Natural killer cell (primary cell): Measurements from ENCODE around the gene ASAP2. TPM values are rescaled to one million over a fixed set of nuclear protein-coding genes. Genes with fewer than 3 reads are reported as not detected.

Experiments
- ATAC-seq, 3 donors: fragments of 150-1000 bp in 2 of 3; fragments of 200-7000 bp in 1 of 3; cut with Tn5 transposase; 1 replicate in 1 of 3; 2 replicates in 2 of 3; pipeline ENCODE4 v1.10.0; 2021; ENCODE audit warnings: mild to moderate bottlenecking in 2 of 3, moderate library complexity in 2 of 3
- DNase-seq, 2 donors: peaks; one replicate each; pipeline versions ENCODE4 v3.0.0 to v3.0.0-alpha.2; 2013 to 2021; ENCODE audit warnings: mixed read lengths in 1 of 2
- H3K27ac ChIP-seq: one replicate; pipeline ENCODE4 v1.5.1; 2013; ENCODE audit warnings: mild to moderate bottlenecking, low read length
- H3K27me3 ChIP-seq: one replicate; pipeline ENCODE4 v1.6.1; 2013; ENCODE audit warnings: low read length; ENCODE audit not compliant: control insufficient read depth, insufficient read depth
- H3K36me3 ChIP-seq: one replicate; pipeline ENCODE4 v1.6.1; 2013; ENCODE audit warnings: low read length; ENCODE audit not compliant: control insufficient read depth, insufficient read depth
- H3K4me1 ChIP-seq: one replicate; pipeline ENCODE4 v1.6.1; 2013; ENCODE audit warnings: low read length; ENCODE audit not compliant: control insufficient read depth, insufficient read depth
- H3K4me3 ChIP-seq: one replicate; pipeline ENCODE4 v1.5.1; 2013; ENCODE audit warnings: low read length
- H3K9me3 ChIP-seq: one replicate; pipeline ENCODE4 v1.6.1; 2013; ENCODE audit warnings: low read length; ENCODE audit not compliant: control insufficient read depth, insufficient read depth
- H3K27ac Mint-ChIP-seq, 2 donors: one replicate each; pipeline ENCODE4 v1.8.0; 2022; ENCODE audit warnings: mild to moderate bottlenecking in 2 of 2, mixed read lengths in 2 of 2, moderate library complexity in 1 of 2
- H3K27me3 Mint-ChIP-seq, 2 donors: one replicate each; pipeline ENCODE4 v1.8.0; 2022; ENCODE audit warnings: low read depth in 2 of 2, mixed read lengths in 2 of 2
- H3K36me3 Mint-ChIP-seq: one replicate; pipeline ENCODE4 v1.8.0; 2022; ENCODE audit warnings: mixed read lengths
- H3K4me1 Mint-ChIP-seq, 2 donors: one replicate each; pipeline ENCODE4 v1.8.0; 2022; ENCODE audit warnings: mixed read lengths in 2 of 2
- H3K4me3 Mint-ChIP-seq: one replicate; pipeline ENCODE4 v1.8.0; 2022; ENCODE audit warnings: mild to moderate bottlenecking, moderate library complexity, mixed read lengths
- H3K9me3 Mint-ChIP-seq, 2 donors: one replicate each; pipeline ENCODE4 v1.8.0; 2022; ENCODE audit warnings: mixed read lengths in 2 of 2
- WGBS: methylation state at CpG from one replicate; pipeline ENCODE4 v1.1.7; 2013; ENCODE audit warnings: missing lambda C conversion rate; ENCODE audit not compliant: insufficient coverage; 5-methylcytosine and 5-hydroxymethylcytosine counted together
- intact Hi-C: fragments of 100-400 bp; cut with micrococcal nuclease; formaldehyde crosslinking; loops from one replicate; pipeline ENCODE4 v1.14.2; 2022
- total RNA-seq, 4 donors: library from RNA; stranded (reverse); fragments of 120-200 nt in 1 of 4; gene quantifications; one replicate each; pipeline versions ENCODE4 v1.2.3 to v1.2.4, GENCODE V29; 2013 to 2022
- TF ChIP-seq, protein P1 (sequence below): fragments of 200-600 bp; IDR thresholded peaks from one replicate; pipeline ENCODE4 v1.8.0; 2022; ENCODE audit warnings: antibody characterized with exemption

The ASAP2 gene
- total RNA-seq, 3 donors from 2014 or later (not counting 1 experiment from before 2014, with no cell fraction given): 0.20 to 1.8 (median 0.60) TPM

- no peaks in the 10 kb centered on the region for H3K4me1 ChIP-seq
- ATAC-seq (no peak), DNase-seq (no peak)
- no peaks in the 10 kb centered on the region for H3K27me3 ChIP-seq
- no peak overlapping the region for H3K27ac ChIP-seq
- TF ChIP-seq, protein P1, sequence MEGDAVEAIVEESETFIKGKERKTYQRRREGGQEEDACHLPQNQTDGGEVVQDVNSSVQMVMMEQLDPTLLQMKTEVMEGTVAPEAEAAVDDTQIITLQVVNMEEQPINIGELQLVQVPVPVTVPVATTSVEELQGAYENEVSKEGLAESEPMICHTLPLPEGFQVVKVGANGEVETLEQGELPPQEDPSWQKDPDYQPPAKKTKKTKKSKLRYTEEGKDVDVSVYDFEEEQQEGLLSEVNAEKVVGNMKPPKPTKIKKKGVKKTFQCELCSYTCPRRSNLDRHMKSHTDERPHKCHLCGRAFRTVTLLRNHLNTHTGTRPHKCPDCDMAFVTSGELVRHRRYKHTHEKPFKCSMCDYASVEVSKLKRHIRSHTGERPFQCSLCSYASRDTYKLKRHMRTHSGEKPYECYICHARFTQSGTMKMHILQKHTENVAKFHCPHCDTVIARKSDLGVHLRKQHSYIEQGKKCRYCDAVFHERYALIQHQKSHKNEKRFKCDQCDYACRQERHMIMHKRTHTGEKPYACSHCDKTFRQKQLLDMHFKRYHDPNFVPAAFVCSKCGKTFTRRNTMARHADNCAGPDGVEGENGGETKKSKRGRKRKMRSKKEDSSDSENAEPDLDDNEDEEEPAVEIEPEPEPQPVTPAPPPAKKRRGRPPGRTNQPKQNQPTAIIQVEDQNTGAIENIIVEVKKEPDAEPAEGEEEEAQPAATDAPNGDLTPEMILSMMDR: no peak
- Mint-ChIP-seq H3K4me1 (no peaks in the 10 kb centered on the region), H3K9me3 (no peaks in the 10 kb centered on the region), H3K36me3 (no peaks in the 10 kb centered on the region), H3K27ac (no peak overlapping the region), H3K27me3 (peaks cover 0 to 3% of the 10 kb centered on the region in 2 donors), H3K4me3 (no peak overlapping the region)
- H3K9me3 ChIP-seq: no peaks in the 10 kb centered on the region
- intact Hi-C loops: no loop called here
- H3K36me3 ChIP-seq: no peaks in the 10 kb centered on the region
- no peak overlapping the region for H3K4me3 ChIP-seq
- WGBS: 90% methylated on average over 30 of the region's 30 CpGs
Observed at GRCh38 chr2:9378433-9379390, 172.1 kb downstream of the ASAP2 start.

DNA sequence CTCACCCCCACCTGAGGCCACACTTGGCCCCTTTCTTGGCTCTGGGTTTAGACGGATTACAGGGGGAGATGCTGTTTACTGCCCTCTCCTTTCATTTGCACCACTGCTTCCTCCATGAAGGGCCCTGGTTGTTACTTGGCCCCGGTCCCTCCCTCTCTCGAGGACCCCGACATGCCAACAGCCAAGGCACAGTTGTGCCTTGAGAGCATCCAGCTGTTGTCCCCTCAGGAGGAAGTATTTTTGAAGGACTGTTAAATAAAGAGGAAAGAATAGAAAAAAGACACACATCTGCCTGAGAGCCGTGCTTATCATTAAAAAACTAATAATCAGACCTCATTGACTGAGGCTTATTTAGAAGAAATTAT is 172.8 kb downstream of the ASAP2 start:
- 89% methylated on average over 4 of the region's 5 CpGs for WGBS
- Histone ChIP-seq H3K36me3 (no peaks in the 10 kb centered on the region), H3K4me3 (no peak overlapping the region), H3K9me3 (no peaks in the 10 kb centered on the region), H3K27ac (no peak overlapping the region), H3K27me3 (no peaks in the 10 kb centered on the region), H3K4me1 (no peaks in the 10 kb centered on the region)
- TF ChIP-seq, protein P1: no peak
- intact Hi-C loops: no loop called here
- Mint-ChIP-seq H3K27ac (no peak overlapping the region), H3K36me3 (no peaks in the 10 kb centered on the region), H3K9me3 (no peaks in the 10 kb centered on the region), H3K27me3 (no peaks in the 10 kb centered on the region), H3K4me1 (no peaks in the 10 kb centered on the region), H3K4me3 (no peak overlapping the region)
- no peak for DNase-seq
- ATAC-seq: no peak

DNA sequence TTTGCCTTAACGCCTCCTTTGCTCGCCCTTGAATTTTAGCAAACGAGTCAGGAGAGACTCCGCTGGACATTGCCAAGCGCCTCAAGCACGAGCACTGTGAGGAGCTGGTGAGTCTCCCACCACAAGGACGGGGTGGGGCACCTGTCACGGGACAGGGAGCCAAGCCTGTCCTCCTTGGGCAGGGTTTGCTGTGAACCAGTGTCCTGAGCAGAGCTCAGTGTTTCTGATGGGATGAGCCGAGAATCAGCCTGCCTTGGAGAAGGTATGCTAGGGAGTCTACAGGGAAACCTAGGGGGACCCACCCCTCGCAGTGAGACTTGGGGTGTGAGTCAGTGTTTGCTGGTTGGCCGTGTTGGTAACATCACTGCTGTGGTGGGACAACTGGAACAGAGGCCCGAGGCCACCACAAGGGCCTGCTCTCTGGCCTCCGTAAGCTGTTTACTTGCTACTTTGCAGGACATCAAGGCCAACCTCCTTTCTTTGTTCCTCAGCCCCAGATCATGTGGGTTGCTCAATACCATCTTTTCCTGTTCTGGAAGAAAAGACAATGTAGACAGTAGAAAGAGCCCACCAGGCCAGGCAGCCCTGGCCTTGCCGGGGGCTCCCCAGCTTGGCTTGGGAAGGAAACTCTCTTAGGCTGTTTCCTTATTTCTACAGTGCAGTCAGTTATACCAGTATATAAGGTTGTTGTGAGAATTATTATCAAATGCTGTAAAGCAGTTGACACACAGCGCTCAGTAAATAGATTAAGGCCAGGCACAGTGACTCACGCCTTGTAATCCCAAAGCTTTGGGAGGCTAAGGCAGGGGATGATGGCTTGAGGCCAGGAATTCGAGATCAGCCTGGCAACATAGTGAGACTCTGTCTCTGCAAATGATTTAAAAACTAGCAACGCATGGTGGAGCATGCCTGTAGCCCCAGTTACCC is 174.4 kb downstream of the ASAP2 start:
- TF ChIP-seq, protein P1: no peak
- H3K4me3 Mint-ChIP-seq: no peak overlapping the region
- intact Hi-C loops: no loop called here
- Histone ChIP-seq H3K9me3 (no peaks in the 10 kb centered on the region), H3K4me3 (no peak overlapping the region), H3K36me3 (no peaks in the 10 kb centered on the region), H3K27ac (no peak overlapping the region), H3K27me3 (no peaks in the 10 kb centered on the region), H3K4me1 (no peaks in the 10 kb centered on the region)
- no peaks in the 10 kb centered on the region for H3K9me3 Mint-ChIP-seq
- DNase-seq: no peak
- no peaks in the 10 kb centered on the region for H3K36me3 Mint-ChIP-seq
- 92% methylated on average over 18 of the region's 18 CpGs for WGBS
- H3K27ac Mint-ChIP-seq: no peak overlapping the region
- H3K4me1 Mint-ChIP-seq: no peaks in the 10 kb centered on the region
- no peaks in the 10 kb centered on the region for H3K27me3 Mint-ChIP-seq
- ATAC-seq: no peak
